Sigmoid colon (tissue), 7 donors: ENCODE results near the gene KCNG2. TPM values are rescaled to one million over a fixed set of nuclear protein-coding genes. Genes with fewer than 3 reads are reported as not detected.

Experiments used
- DNase-seq: peaks from one replicate; pipeline ENCODE4 v3.0.0-alpha.2; 2019
- H3K27ac ChIP-seq, 4 donors: fragments of 200-600 bp; sonication (generic); one replicate each; pipeline ENCODE4 v1.5.1; 2016 to 2019; ENCODE audit warnings: mild to moderate bottlenecking in 1 of 4
- H3K27me3 ChIP-seq, 3 donors: fragments of 200-600 bp; sonication (generic); one replicate each; pipeline ENCODE4 v1.5.1; 2019; ENCODE audit warnings: mild to moderate bottlenecking in 1 of 3
- H3K36me3 ChIP-seq, 4 donors: fragments of 200-600 bp; sonication (generic); one replicate each; pipeline ENCODE4 v1.5.1; 2016 to 2019
- H3K4me1 ChIP-seq, 4 donors: fragments of 200-600 bp; sonication (generic); one replicate each; pipeline ENCODE4 v1.5.1; 2017 to 2019
- H3K4me3 ChIP-seq, 4 donors: fragments of 200-600 bp; sonication (generic); one replicate each; pipeline ENCODE4 v1.5.1; 2017 to 2019; ENCODE audit warnings: mild to moderate bottlenecking in 2 of 4, moderate library complexity in 1 of 4
- H3K9me3 ChIP-seq, 4 donors: fragments of 200-600 bp in 3 of 4; sonication (generic) in 3 of 4; one replicate each; pipeline versions ENCODE4 v1.5.1 to v1.6.1; 2013 to 2019
- EP300 ChIP-seq, 4 donors: sonication (generic); formaldehyde crosslinking; IDR thresholded peaks; one replicate each; pipeline ENCODE4 v1.6.1; 2017; ENCODE audit warnings: antibody characterized with exemption in 4 of 4
- POLR2A ChIP-seq, 2 donors: fragments of 450-650 bp; IDR thresholded peaks; one replicate each; pipeline ENCODE4 v1.6.1; 2016; ENCODE audit warnings: antibody characterized with exemption in 2 of 2, mild to moderate bottlenecking in 2 of 2, moderate library complexity in 2 of 2
- POLR2AphosphoS5 ChIP-seq, 4 donors: sonication (generic); formaldehyde crosslinking; IDR thresholded peaks; one replicate each; pipeline ENCODE4 v1.6.1; 2017; ENCODE audit warnings: antibody characterized with exemption in 4 of 4
- WGBS, 2 donors: extraction: QIAGEN DNeasy Blood & Tissue Kit; methylation state at CpG; one replicate each; pipeline ENCODE4 v1.1.7; 2013; 5-methylcytosine and 5-hydroxymethylcytosine counted together
- intact Hi-C: fragments of 100-400 bp; cut with DNase I; formaldehyde crosslinking; loops from one replicate; pipeline ENCODE4 v1.15.1; 2023
- polyA plus RNA-seq, 3 donors: library from polyadenylated mRNA; stranded (reverse); fragments of 200-250 nt; gene quantifications; one replicate each; pipeline ENCODE4 v1.2.3, GENCODE V29; 2013
- total RNA-seq, 4 donors: library from RNA; depleted of rRNA; stranded (reverse); fragments of >200 nt; gene quantifications; one replicate each; pipeline ENCODE4 v1.1.0, GENCODE V29; 2016
- TF ChIP-seq, protein P1 (sequence below), 4 experiments: fragments of 450-650 bp in 3 of 4; fragments of 200-600 bp in 1 of 4; IDR thresholded peaks; one replicate each; pipeline ENCODE4 v1.5.1; 2016 to 2019; ENCODE audit warnings: antibody characterized with exemption in 4 of 4, mild to moderate bottlenecking in 3 of 4, moderate library complexity in 2 of 4
- donor health status: healthy with polysubstance abuse.
- donor health status: Bipolar disorder and iron deficiency.
- donor health status: healthy.

KCNG2 gene
- total and polyA plus RNA-seq, 7 donors = 0.15 to 0.41 TPM; not detected in 5

GRCh38 chr18:79917853-79918614 is 120.3 kb downstream of the KCNG2 start:
- 95 to 97% methylated on average over 25 of the region's 25 CpGs for WGBS, 2 donors
- Histone ChIP-seq H3K4me1 (no peaks in the 10 kb centered on the region), H3K27ac (no peak overlapping the region), H3K27me3 (no peaks in the 10 kb centered on the region), H3K36me3 (peaks cover 9 to 53% (median 16%) of the 10 kb centered on the region in 4 donors), H3K4me3 (no peak overlapping the region), H3K9me3 (no peaks in the 10 kb centered on the region)
- no peak for DNase-seq
- intact Hi-C loops = no loop called here
- TF ChIP-seq, protein P1, sequence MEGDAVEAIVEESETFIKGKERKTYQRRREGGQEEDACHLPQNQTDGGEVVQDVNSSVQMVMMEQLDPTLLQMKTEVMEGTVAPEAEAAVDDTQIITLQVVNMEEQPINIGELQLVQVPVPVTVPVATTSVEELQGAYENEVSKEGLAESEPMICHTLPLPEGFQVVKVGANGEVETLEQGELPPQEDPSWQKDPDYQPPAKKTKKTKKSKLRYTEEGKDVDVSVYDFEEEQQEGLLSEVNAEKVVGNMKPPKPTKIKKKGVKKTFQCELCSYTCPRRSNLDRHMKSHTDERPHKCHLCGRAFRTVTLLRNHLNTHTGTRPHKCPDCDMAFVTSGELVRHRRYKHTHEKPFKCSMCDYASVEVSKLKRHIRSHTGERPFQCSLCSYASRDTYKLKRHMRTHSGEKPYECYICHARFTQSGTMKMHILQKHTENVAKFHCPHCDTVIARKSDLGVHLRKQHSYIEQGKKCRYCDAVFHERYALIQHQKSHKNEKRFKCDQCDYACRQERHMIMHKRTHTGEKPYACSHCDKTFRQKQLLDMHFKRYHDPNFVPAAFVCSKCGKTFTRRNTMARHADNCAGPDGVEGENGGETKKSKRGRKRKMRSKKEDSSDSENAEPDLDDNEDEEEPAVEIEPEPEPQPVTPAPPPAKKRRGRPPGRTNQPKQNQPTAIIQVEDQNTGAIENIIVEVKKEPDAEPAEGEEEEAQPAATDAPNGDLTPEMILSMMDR (IDR thresholded peaks at IDR 0.05) = no peak
- no peak for TF ChIP-seq EP300 (IDR thresholded peaks at IDR 0.05)
- no peak for TF ChIP-seq POLR2AphosphoS5 (IDR thresholded peaks at IDR 0.05)
- no peak for TF ChIP-seq POLR2A (IDR thresholded peaks at IDR 0.05)

- Histone ChIP-seq H3K4me3 (no peak overlapping the region), H3K27me3 (no peaks in the 10 kb centered on the region), H3K4me1 (no peaks in the 10 kb centered on the region), H3K36me3 (peaks cover 9 to 49% (median 16%) of the 10 kb centered on the region in 4 donors), H3K27ac (no peak overlapping the region), H3K9me3 (no peaks in the 10 kb centered on the region)
- TF ChIP-seq, protein P1 (IDR thresholded peaks at IDR 0.05) = no peak
- no peak for TF ChIP-seq POLR2AphosphoS5 (IDR thresholded peaks at IDR 0.05)
- TF ChIP-seq POLR2A (IDR thresholded peaks at IDR 0.05) = no peak
- no peak for TF ChIP-seq EP300 (IDR thresholded peaks at IDR 0.05)
- 97% methylated on average over 20 of the region's 20 CpGs for WGBS, 2 donors
- intact Hi-C loops = no loop called here
- DNase-seq = peak; percentile 37
These were observed 120.9 kb downstream of the KCNG2 start for GRCh38 chr18:79918615-79919011.

- Histone ChIP-seq H3K36me3 (peaks cover 9 to 44% (median 16%) of the 10 kb centered on the region in 4 donors), H3K4me1 (no peaks in the 10 kb centered on the region), H3K9me3 (no peaks in the 10 kb centered on the region), H3K4me3 (no peak overlapping the region), H3K27ac (no peak overlapping the region), H3K27me3 (no peaks in the 10 kb centered on the region)
- DNase-seq = peak; percentile 64
- TF ChIP-seq EP300 (IDR thresholded peaks at IDR 0.05) = no peak
- TF ChIP-seq, protein P1 (IDR thresholded peaks at IDR 0.05) = no peak
- TF ChIP-seq POLR2A (IDR thresholded peaks at IDR 0.05) = no peak
- WGBS, 2 donors = 97% methylated on average over 19 of the region's 19 CpGs
- intact Hi-C loops = no loop called here
These were observed 121.4 kb downstream of the KCNG2 start for GRCh38 chr18:79919089-79919488.

DNA sequence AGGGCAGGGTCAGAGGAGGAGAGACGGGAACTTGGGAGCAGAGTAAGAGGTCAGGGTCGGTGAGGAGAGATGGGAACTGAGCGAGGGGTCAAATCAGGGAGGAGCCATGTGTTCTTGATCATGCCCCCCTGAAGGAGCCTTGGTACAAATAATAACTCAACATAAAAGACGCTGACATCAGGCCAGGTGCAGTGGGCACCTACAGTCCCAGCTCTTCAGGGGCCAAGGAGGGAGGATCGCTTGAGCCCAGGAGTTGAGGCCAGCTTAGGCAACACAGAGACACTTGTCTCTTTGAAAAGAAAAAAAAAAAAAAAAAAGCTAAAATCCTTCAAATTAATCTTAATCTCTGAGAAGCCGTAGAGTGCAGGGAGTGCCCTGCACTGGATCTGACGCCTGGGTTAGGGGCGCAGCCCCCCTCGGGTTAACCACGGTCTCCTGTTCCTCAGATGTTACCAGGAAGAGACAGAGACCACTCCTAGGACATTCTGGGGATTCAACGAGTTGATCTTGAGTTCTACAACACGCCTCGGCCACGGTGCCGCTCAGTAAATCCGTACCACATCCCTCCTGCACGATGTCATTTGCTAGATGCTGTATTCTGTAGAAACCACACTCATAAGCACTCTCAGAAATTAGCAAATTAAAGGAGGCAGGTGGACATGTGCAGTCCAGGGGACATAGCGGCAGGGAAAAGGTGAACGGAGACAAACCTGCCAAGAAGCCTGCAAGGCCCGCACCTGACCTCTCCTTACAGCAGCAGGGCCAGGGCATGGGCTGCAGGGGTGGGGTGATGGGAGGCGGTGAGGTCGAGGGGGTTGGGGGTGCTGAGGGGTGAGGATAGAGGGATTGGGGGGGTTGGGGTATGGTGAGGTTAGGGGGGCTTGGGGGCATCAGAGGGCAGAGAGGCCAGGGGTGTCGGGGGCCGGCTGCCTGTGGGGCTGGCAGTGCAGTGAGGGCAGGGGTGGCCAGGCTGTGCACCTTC is 124.5 kb downstream of the KCNG2 start:
- 97% methylated on average over 24 of the region's 24 CpGs for WGBS, 2 donors
- Histone ChIP-seq H3K4me3 (no peak overlapping the region), H3K9me3 (no peaks in the 10 kb centered on the region), H3K36me3 (peaks cover 7 to 14% (median 8%) of the 10 kb centered on the region in 4 donors), H3K27me3 (no peaks in the 10 kb centered on the region), H3K27ac (no peak overlapping the region), H3K4me1 (peaks cover 0 to 14% (median 0%) of the 10 kb centered on the region in 4 donors)
- intact Hi-C loops = no loop called here
- peak; percentile 22 for DNase-seq
- TF ChIP-seq POLR2AphosphoS5 (IDR thresholded peaks at IDR 0.05) (no peak), POLR2A (IDR thresholded peaks at IDR 0.05) (no peak), EP300 (IDR thresholded peaks at IDR 0.05) (no peak)
- TF ChIP-seq, protein P1 (IDR thresholded peaks at IDR 0.05) = no peak
